SU-DHL-6 (cell line): Measurements from ENCODE around the gene CCNY.

Experiments used
- EZH2phosphoT487 ChIP-seq: fragments of 200-600 bp; sonication (generic), shearing (Covaris generic); conservative IDR thresholded peaks from 2 replicates; pipeline ENCODE4 v1.6.1; 2018; ENCODE audit warnings: mild to moderate bottlenecking, antibody characterized with exemption, low read length, moderate library complexity, mixed read lengths
- TF ChIP-seq, protein P1 (sequence below): fragments of 200-600 bp; sonication (generic); IDR thresholded peaks from one replicate; pipeline ENCODE4 v1.5.1; 2017; ENCODE audit warnings: antibody characterized with exemption, mild to moderate bottlenecking, low read length, moderate library complexity; ENCODE audit not compliant: insufficient read depth, poor library complexity, severe bottlenecking

- TF ChIP-seq, protein P1, sequence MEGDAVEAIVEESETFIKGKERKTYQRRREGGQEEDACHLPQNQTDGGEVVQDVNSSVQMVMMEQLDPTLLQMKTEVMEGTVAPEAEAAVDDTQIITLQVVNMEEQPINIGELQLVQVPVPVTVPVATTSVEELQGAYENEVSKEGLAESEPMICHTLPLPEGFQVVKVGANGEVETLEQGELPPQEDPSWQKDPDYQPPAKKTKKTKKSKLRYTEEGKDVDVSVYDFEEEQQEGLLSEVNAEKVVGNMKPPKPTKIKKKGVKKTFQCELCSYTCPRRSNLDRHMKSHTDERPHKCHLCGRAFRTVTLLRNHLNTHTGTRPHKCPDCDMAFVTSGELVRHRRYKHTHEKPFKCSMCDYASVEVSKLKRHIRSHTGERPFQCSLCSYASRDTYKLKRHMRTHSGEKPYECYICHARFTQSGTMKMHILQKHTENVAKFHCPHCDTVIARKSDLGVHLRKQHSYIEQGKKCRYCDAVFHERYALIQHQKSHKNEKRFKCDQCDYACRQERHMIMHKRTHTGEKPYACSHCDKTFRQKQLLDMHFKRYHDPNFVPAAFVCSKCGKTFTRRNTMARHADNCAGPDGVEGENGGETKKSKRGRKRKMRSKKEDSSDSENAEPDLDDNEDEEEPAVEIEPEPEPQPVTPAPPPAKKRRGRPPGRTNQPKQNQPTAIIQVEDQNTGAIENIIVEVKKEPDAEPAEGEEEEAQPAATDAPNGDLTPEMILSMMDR, result no peak
- no peak for TF ChIP-seq EZH2phosphoT487
Measured at GRCh38 chr10:35504132-35504531, 167.8 kb downstream of the CCNY start.
